Measurements from ENCODE around the gene ZNF134. TPM values are rescaled to one million over a fixed set of nuclear protein-coding genes. Genes with fewer than 3 reads are reported as not detected.

Gene ZNF134
- total and polyA plus RNA-seq, 9 of the 15 experiments (the other 6 are each of a cell fraction or from before 2014, with no cell fraction given), result 1.3 to 10.0 (median 5.7) TPM

- TF ChIP-seq HMGXB4 (CRISPR knock-in tag; IDR thresholded peaks at IDR 0.05) (no peak), FOXO4 (CRISPR knock-in tag; IDR thresholded peaks at IDR 0.05) (no peak), CREB3L1 (IDR thresholded peaks at IDR 0.05; ENCODE audit: borderline replicate concordance, low read depth) (peak; percentile 50; the same call in 1 of the 2 replicates), CHD1 (IDR thresholded peaks at IDR 0.05; ENCODE audit: low read length) (no peak), ZNF644 (tag; IDR thresholded peaks at IDR 0.05; ENCODE audit: low read depth) (no peak), E2F4 (CRISPR knock-in tag; IDR thresholded peaks at IDR 0.05; ENCODE audit: low read depth) (no peak), TOE1 (IDR thresholded peaks at IDR 0.05; ENCODE audit: borderline replicate concordance) (no peak), TOE1 (CRISPR knock-in tag; IDR thresholded peaks at IDR 0.05; ENCODE audit: borderline replicate concordance, low read depth) (no peak), KLF10 (CRISPR knock-in tag; IDR thresholded peaks at IDR 0.05) (no peak), TFAP4 (CRISPR knock-in tag; IDR thresholded peaks at IDR 0.05; ENCODE audit: borderline replicate concordance) (peak; percentile 66), THRB (CRISPR knock-in tag; conservative IDR thresholded peaks at IDR 0.05) (no peak), XRCC5 (IDR thresholded peaks at IDR 0.05; ENCODE audit: low read depth, low read length) (no peak), SETDB1 (IDR thresholded peaks at IDR 0.05; ENCODE audit: low read length) (no peak), ESRRA (IDR thresholded peaks at IDR 0.05; ENCODE audit: borderline replicate concordance, low read depth) (peak; percentile 40; the same call in 1 of the 2 replicates), CREB3 (tag; conservative IDR thresholded peaks at IDR 0.05; ENCODE audit: low read depth) (no peak)
Observed at GRCh38 chr19:57599761-57600383, 14.2 kb upstream of the ZNF134 start, which contains the start of gene ZNF530 (continued).
